IMR-90 (cell line): ENCODE results near the gene PTPRN2. TPM values are rescaled to one million over a fixed set of nuclear protein-coding genes. Genes with fewer than 3 reads are reported as not detected.

Experiments used
- ATAC-seq: fragments of 200-7000 bp; cut with Tn5 transposase; 2 replicates; pipeline ENCODE4 v1.9.1; 2020; ENCODE audit warnings: low read depth, mild to moderate bottlenecking, moderate library complexity
- BruUV-seq: library from RNA; stranded (reverse); fragments of 400-500 nt; replicated peaks from 2 replicates; lab custom pipeline; 2021; lab: Mats Ljungman, UMichigan
- CTCF ChIA-PET: fragments of 300-600 bp; formaldehyde crosslinking; extraction: SDS; loops from one replicate; lab custom pipeline; 2021; ENCODE audit warnings: antibody characterized with exemption; lab: Yijun Ruan, JAX
- POLR2A ChIA-PET: fragments of 300-600 bp; sonication (Branson Sonifier 250); formaldehyde crosslinking; loops from one replicate; lab custom pipeline; 2022; ENCODE audit warnings: antibody characterized with exemption; ENCODE audit not compliant: unreplicated experiment; lab: Charles Lee
- DNase-seq: peaks from one replicate; pipeline ENCODE4 v3.0.0; 2013
- H2AFZ ChIP-seq: replicated peaks from 2 replicates; pipeline ENCODE3; 2013; ENCODE audit warnings: low read length, mild to moderate bottlenecking; ENCODE audit not compliant: poor library complexity
- H2AK5ac ChIP-seq: 2 replicates; pipeline ENCODE4 v1.6.1; 2013; ENCODE audit warnings: low read depth, low read length, inconsistent platforms
- H2AK9ac ChIP-seq: replicated peaks from 2 replicates; pipeline ENCODE3; 2013; ENCODE audit warnings: mild to moderate bottlenecking, low read depth, low read length, moderate library complexity; ENCODE audit not compliant: poor library complexity
- H2BK120ac ChIP-seq: 2 replicates; pipeline ENCODE4 v1.6.1; 2013; ENCODE audit warnings: low read depth, low read length, inconsistent platforms
- H2BK15ac ChIP-seq: 3 replicates; pipeline ENCODE4 v1.6.1; 2013; ENCODE audit warnings: low read depth, low read length, inconsistent platforms
- H2BK20ac ChIP-seq: 2 replicates; pipeline ENCODE4 v1.6.1; 2013; ENCODE audit warnings: low read depth, mild to moderate bottlenecking, inconsistent platforms, low read length, moderate library complexity
- H2BK5ac ChIP-seq: 2 replicates; pipeline ENCODE4 v1.6.1; 2013; ENCODE audit warnings: mild to moderate bottlenecking, low read depth, low read length, inconsistent platforms; ENCODE audit not compliant: poor library complexity, severe bottlenecking
- H3K14ac ChIP-seq: replicated peaks from 2 replicates; pipeline ENCODE4 v1.6.1; 2013; ENCODE audit warnings: low read depth, low read length, inconsistent platforms
- H3K18ac ChIP-seq: 2 replicates; pipeline ENCODE4 v1.6.1; 2013; ENCODE audit warnings: low read depth, low read length, control low read depth
- H3K23ac ChIP-seq: 2 replicates; pipeline ENCODE4 v1.6.1; 2013; ENCODE audit warnings: low read depth, low read length, inconsistent platforms
- H3K27ac ChIP-seq: 2 replicates; pipeline ENCODE4 v1.5.1; 2013; ENCODE audit warnings: mild to moderate bottlenecking, control low read depth, low read length; ENCODE audit not compliant: insufficient read depth
- H3K27me3 ChIP-seq: 2 replicates; pipeline ENCODE4 v1.6.1; 2013; ENCODE audit warnings: low read length; ENCODE audit not compliant: control insufficient read depth, insufficient read depth
- H3K36me3 ChIP-seq: 2 replicates; pipeline ENCODE4 v1.6.1; 2013; ENCODE audit warnings: low read length, mixed read lengths; ENCODE audit not compliant: control insufficient read depth, insufficient read depth
- H3K4ac ChIP-seq: 2 replicates; pipeline ENCODE4 v1.6.1; 2013; ENCODE audit warnings: low read depth, low read length, inconsistent platforms
- H3K4me1 ChIP-seq: 2 replicates; pipeline ENCODE4 v1.6.1; 2013; ENCODE audit warnings: low read length, mixed read lengths; ENCODE audit not compliant: control insufficient read depth, insufficient read depth
- H3K4me2 ChIP-seq: 2 replicates; pipeline ENCODE4 v1.6.1; 2013; ENCODE audit warnings: low read depth, mild to moderate bottlenecking, control low read depth, low read length, moderate library complexity
- H3K4me3 ChIP-seq: 2 replicates; pipeline ENCODE4 v1.5.1; 2013; ENCODE audit warnings: low read depth, mild to moderate bottlenecking, control low read depth, low read length, moderate library complexity; ENCODE audit not compliant: insufficient read depth
- H3K56ac ChIP-seq: 2 replicates; pipeline ENCODE4 v1.6.1; 2013; ENCODE audit warnings: low read length, inconsistent platforms; ENCODE audit not compliant: insufficient read depth; ENCODE audit errors: extremely low read depth
- H3K79me1 ChIP-seq, 2 experiments: 2 replicates each; pipeline ENCODE4 v1.6.1; 2013; ENCODE audit warnings: low read length in 2 of 2, inconsistent platforms in 1 of 2, low read depth in 1 of 2
- H3K9ac ChIP-seq: 2 replicates; pipeline ENCODE4 v1.6.1; 2013; ENCODE audit warnings: low read depth, low read length, control low read depth
- H3K9me1 ChIP-seq: 2 replicates; pipeline ENCODE4 v1.6.1; 2013; ENCODE audit warnings: low read length, inconsistent platforms; ENCODE audit not compliant: insufficient read depth
- H3K9me3 ChIP-seq: 2 replicates; pipeline ENCODE4 v1.6.1; 2013; ENCODE audit warnings: low read length; ENCODE audit not compliant: control insufficient read depth, insufficient read depth
- H4K20me1 ChIP-seq: 2 replicates; pipeline ENCODE4 v1.6.1; 2013; ENCODE audit warnings: low read length, inconsistent platforms; ENCODE audit not compliant: insufficient read depth
- H4K5ac ChIP-seq: 2 replicates; pipeline ENCODE4 v1.6.1; 2013; ENCODE audit warnings: mild to moderate bottlenecking, low read depth, low read length, control low read depth
- H4K8ac ChIP-seq, 2 experiments: 2 replicates each; pipeline ENCODE4 v1.6.1; 2013; ENCODE audit warnings: low read depth in 2 of 2, low read length in 2 of 2, control low read depth in 1 of 2, inconsistent platforms in 1 of 2
- H4K91ac ChIP-seq: 2 replicates; pipeline ENCODE4 v1.6.1; 2013; ENCODE audit warnings: low read depth, low read length, inconsistent platforms; ENCODE audit not compliant: insufficient read depth
- CEBPB ChIP-seq: IDR thresholded peaks from 2 replicates; pipeline ENCODE4 v1.6.1; 2012; ENCODE audit warnings: low read depth, low read length, improper control_type of control experiment
- FOS ChIP-seq: fragments of 150-350 bp; IDR thresholded peaks from 2 replicates; pipeline ENCODE4 v1.6.1; 2016; ENCODE audit warnings: low read depth, low read length
- MAFK ChIP-seq: IDR thresholded peaks from 2 replicates; pipeline ENCODE4 v1.6.1; 2012; ENCODE audit warnings: low read depth, low read length, improper control_type of control experiment
- RAD21 ChIP-seq: IDR thresholded peaks from 2 replicates; pipeline ENCODE4 v1.6.1; 2012; ENCODE audit warnings: low read length, improper control_type of control experiment
- WGBS, 2 experiments: methylation state at CpG; one replicate each; pipeline versions ENCODE4 v1.1.5 to v1.1.7; 2013; ENCODE audit warnings: missing lambda C conversion rate in 2 of 2; ENCODE audit not compliant: insufficient read length in 1 of 2; ENCODE audit errors: extremely low coverage in 2 of 2; 5-methylcytosine and 5-hydroxymethylcytosine counted together
- dilution Hi-C: fragments of 300-500 bp; cut with HindIII; formaldehyde crosslinking; loops from one replicate; pipeline ENCODE4 v1.14.3; 2018; ENCODE audit warnings: low sequenced_read_pairs; ENCODE audit not compliant: unreplicated experiment
- in situ Hi-C: fragments of 300-500 bp; cut with MboI; formaldehyde crosslinking; loops from 3 replicates; pipeline ENCODE4 v1.14.3; 2019; ENCODE audit warnings: low sequenced_read_pairs, inconsistent platforms, mixed read lengths
- intact Hi-C: fragments of 100-400 bp; cut with micrococcal nuclease; formaldehyde crosslinking; loops from 2 replicates; pipeline ENCODE4 v1.10.0; 2022
- polyA plus RNA-seq, 3 experiments: library from polyadenylated mRNA; depleted of rRNA; stranded (reverse); fragments of >200 nt; gene quantifications; 2 replicates each; pipeline ENCODE4 v1.2.3, GENCODE V29; 2012; ENCODE audit warnings: low replicate concordance in 1 of 3
- total RNA-seq: library from RNA; depleted of rRNA; stranded (reverse); fragments of >200 nt; gene quantifications from 2 replicates; pipeline ENCODE4 v1.2.3, GENCODE V29; 2012
- TF ChIP-seq, protein P1 (sequence below): conservative IDR thresholded peaks from 2 replicates; pipeline ENCODE4 v1.5.1; 2012; ENCODE audit warnings: mild to moderate bottlenecking, low read depth, low read length, improper control_type of control experiment
- TF ChIP-seq, protein P2 (sequence below): fragments of 150-350 bp; IDR thresholded peaks from 2 replicates; pipeline ENCODE4 v1.6.1; 2017; ENCODE audit warnings: mild to moderate bottlenecking, antibody characterized with exemption, low read length, low read depth

The PTPRN2 gene
- total and polyA plus RNA-seq, 2 of the 4 experiments (the other 2 are of a cell fraction), result 0.03 TPM; not detected in 1

GRCh38 chr7:157922576-157922975 is 665.0 kb downstream of the PTPRN2 start:
- intact Hi-C loops, result no loop called here
- Histone ChIP-seq H3K4me1 (no peaks in the 10 kb centered on the region), H2AK5ac (no peak overlapping the region), H3K9me3 (peaks cover 38% of the 10 kb centered on the region), H3K27ac (no peak overlapping the region), H4K20me1 (no peaks in the 10 kb centered on the region), H3K4me2 (no peak overlapping the region), H4K8ac (no peak overlapping the region), H2AFZ (no peak overlapping the region), H2BK20ac (no peak overlapping the region), H3K4me3 (no peak overlapping the region), H3K4ac (no peak overlapping the region), H3K14ac (no peak overlapping the region), H3K27me3 (no peaks in the 10 kb centered on the region), H3K9ac (no peak overlapping the region), H2BK15ac (no peak overlapping the region), H3K23ac (no peak overlapping the region), H4K5ac (no peak overlapping the region), H3K9me1 (no peaks in the 10 kb centered on the region), H2BK5ac (no peak overlapping the region), H2AK9ac (no peak overlapping the region), H3K79me1 (no peaks in the 10 kb centered on the region), H4K91ac (no peak overlapping the region), H2BK120ac (no peak overlapping the region), H3K56ac (no peak overlapping the region), H3K18ac (no peak overlapping the region), H3K36me3 (no peaks in the 10 kb centered on the region)
- no TSS peak for BruUV-seq
- ChIA-PET POLR2A (no interaction called here), CTCF (no interaction called here)
- ATAC-seq (no peak), DNase-seq (no peak)
- dilution Hi-C loops, result no loop called here
- TF ChIP-seq, protein P1, sequence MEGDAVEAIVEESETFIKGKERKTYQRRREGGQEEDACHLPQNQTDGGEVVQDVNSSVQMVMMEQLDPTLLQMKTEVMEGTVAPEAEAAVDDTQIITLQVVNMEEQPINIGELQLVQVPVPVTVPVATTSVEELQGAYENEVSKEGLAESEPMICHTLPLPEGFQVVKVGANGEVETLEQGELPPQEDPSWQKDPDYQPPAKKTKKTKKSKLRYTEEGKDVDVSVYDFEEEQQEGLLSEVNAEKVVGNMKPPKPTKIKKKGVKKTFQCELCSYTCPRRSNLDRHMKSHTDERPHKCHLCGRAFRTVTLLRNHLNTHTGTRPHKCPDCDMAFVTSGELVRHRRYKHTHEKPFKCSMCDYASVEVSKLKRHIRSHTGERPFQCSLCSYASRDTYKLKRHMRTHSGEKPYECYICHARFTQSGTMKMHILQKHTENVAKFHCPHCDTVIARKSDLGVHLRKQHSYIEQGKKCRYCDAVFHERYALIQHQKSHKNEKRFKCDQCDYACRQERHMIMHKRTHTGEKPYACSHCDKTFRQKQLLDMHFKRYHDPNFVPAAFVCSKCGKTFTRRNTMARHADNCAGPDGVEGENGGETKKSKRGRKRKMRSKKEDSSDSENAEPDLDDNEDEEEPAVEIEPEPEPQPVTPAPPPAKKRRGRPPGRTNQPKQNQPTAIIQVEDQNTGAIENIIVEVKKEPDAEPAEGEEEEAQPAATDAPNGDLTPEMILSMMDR, result no peak
- TF ChIP-seq CEBPB (no peak), FOS (no peak), MAFK (no peak), RAD21 (no peak)
- TF ChIP-seq, protein P2, sequence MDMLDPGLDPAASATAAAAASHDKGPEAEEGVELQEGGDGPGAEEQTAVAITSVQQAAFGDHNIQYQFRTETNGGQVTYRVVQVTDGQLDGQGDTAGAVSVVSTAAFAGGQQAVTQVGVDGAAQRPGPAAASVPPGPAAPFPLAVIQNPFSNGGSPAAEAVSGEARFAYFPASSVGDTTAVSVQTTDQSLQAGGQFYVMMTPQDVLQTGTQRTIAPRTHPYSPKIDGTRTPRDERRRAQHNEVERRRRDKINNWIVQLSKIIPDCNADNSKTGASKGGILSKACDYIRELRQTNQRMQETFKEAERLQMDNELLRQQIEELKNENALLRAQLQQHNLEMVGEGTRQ, result no peak
- WGBS, 2 experiments, result no CpG with 5 or more reads among the region's 8 CpGs
- in situ Hi-C loops, result no loop called here
